Colonic mucosa (tissue), 4 donors: Measurements from ENCODE around the gene NECAB3. TPM values are rescaled to one million over a fixed set of nuclear protein-coding genes. Genes with fewer than 3 reads are reported as not detected.

Source experiments
- DNase-seq: peaks from one replicate; pipeline ENCODE4 v3.0.0-alpha.2; 2020
- H3K27ac ChIP-seq: fragments of 200-600 bp; one replicate; pipeline ENCODE4 v1.8.0; 2021
- H3K27me3 ChIP-seq: fragments of 200-600 bp; one replicate; pipeline ENCODE4 v1.8.0; 2021
- H3K36me3 ChIP-seq: fragments of 200-600 bp; one replicate; pipeline ENCODE4 v1.8.0; 2021
- H3K4me1 ChIP-seq: fragments of 200-600 bp; one replicate; pipeline ENCODE4 v1.8.0; 2021; ENCODE audit warnings: mild to moderate bottlenecking
- H3K4me3 ChIP-seq: fragments of 200-600 bp; one replicate; pipeline ENCODE4 v1.8.0; 2021
- H3K9ac ChIP-seq, 2 donors: one replicate each; pipeline ENCODE4 v1.7.0; 2013; ENCODE audit warnings: control low read depth in 2 of 2, low read depth in 2 of 2, low read length in 2 of 2
- H3K9me3 ChIP-seq: fragments of 200-600 bp; one replicate; pipeline ENCODE4 v1.8.0; 2021
- intact Hi-C: fragments of 100-400 bp; cut with DNase I; formaldehyde crosslinking; loops from one replicate; pipeline ENCODE4 v1.14.1; 2022
- total RNA-seq, 2 donors: library from RNA; stranded (reverse); fragmentation: NEBNext Ultra II Directional in 1 of 2; extraction: Animal tissue kit (Norgen Biotek cat#: 25700) in 1 of 2; gene quantifications; one replicate each; pipeline ENCODE4 v1.2.1, GENCODE V29; 2021
- TF ChIP-seq, protein P1 (sequence below): fragments of 200-600 bp; IDR thresholded peaks from one replicate; pipeline ENCODE4 v1.8.0; 2022; ENCODE audit warnings: antibody characterized with exemption, mild to moderate bottlenecking
- donor health status: healthy.
- donor health status: DM: no; HTN: no; CAD: no.
- donor health status: DM: no; HTN: no; CAD: no.

NECAB3 gene
- total RNA-seq, 2 donors from 2014 or later, result 30.3 to 61.3 TPM

GRCh38 chr20:33670715-33671499 is 3.3 kb downstream of the NECAB3 start:
- no peaks in the 10 kb centered on the region for H3K27me3 ChIP-seq
- no peaks in the 10 kb centered on the region for H3K36me3 ChIP-seq
- TF ChIP-seq, protein P1, sequence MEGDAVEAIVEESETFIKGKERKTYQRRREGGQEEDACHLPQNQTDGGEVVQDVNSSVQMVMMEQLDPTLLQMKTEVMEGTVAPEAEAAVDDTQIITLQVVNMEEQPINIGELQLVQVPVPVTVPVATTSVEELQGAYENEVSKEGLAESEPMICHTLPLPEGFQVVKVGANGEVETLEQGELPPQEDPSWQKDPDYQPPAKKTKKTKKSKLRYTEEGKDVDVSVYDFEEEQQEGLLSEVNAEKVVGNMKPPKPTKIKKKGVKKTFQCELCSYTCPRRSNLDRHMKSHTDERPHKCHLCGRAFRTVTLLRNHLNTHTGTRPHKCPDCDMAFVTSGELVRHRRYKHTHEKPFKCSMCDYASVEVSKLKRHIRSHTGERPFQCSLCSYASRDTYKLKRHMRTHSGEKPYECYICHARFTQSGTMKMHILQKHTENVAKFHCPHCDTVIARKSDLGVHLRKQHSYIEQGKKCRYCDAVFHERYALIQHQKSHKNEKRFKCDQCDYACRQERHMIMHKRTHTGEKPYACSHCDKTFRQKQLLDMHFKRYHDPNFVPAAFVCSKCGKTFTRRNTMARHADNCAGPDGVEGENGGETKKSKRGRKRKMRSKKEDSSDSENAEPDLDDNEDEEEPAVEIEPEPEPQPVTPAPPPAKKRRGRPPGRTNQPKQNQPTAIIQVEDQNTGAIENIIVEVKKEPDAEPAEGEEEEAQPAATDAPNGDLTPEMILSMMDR, result no peak
- H3K9ac ChIP-seq, result no peak overlapping the region
- no peak for DNase-seq
- H3K4me1 ChIP-seq, result peaks cover 30% of the 10 kb centered on the region
- no peaks in the 10 kb centered on the region for H3K9me3 ChIP-seq
- H3K27ac ChIP-seq, result no peak overlapping the region
- intact Hi-C loops, result no loop called here
- H3K4me3 ChIP-seq, result no peak overlapping the region

DNA sequence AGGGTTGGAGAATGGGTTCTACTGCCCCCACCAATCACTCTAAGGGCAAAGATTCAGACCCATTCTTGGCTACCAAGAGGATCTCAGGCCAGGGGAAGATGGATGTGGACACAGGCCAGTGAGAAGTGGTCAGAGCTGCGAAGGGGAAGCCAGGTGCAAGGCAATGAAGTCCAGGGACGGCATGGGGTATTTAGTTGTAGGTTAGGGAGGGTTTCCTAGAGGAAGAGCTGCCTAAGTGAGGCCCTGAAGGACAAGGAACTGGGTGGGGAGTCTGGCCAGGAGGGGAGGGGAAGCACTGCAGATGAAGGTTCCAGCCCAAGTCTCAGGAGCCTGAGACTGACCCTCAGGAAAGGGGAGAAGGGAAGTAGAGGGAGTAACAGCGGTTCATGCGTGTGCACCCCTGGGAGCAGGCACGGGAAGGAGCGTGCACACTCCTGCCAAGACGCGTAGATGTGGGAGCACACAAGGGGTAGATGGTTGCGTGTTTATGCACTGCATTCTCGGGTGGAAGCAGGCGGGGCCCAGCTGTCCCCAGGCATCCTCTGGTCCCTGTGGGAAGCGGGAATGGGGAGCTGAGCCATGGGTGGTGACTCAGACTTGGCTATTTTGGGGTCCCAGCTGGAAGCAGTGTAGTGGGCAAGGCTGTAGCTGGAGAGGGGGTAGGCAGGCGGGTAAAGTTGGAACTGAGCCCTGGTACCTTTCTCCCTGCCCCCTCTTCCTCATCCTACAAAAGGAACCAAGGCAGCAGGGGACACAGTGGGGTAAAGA is 4.2 kb downstream of the NECAB3 start:
- Histone ChIP-seq H3K27me3 (no peaks in the 10 kb centered on the region), H3K9ac (peak overlapping the region in 1 of 2 donors; percentile 35), H3K4me1 (peaks cover 26% of the 10 kb centered on the region), H3K9me3 (no peaks in the 10 kb centered on the region), H3K4me3 (no peak overlapping the region), H3K27ac (no peak overlapping the region), H3K36me3 (no peaks in the 10 kb centered on the region)
- intact Hi-C loops, result no loop called here
- TF ChIP-seq, protein P1, result no peak
- DNase-seq, result no peak

- DNase-seq, result no peak
- intact Hi-C loops, result no loop called here
- Histone ChIP-seq H3K36me3 (no peaks in the 10 kb centered on the region), H3K27me3 (no peaks in the 10 kb centered on the region), H3K9me3 (no peaks in the 10 kb centered on the region), H3K4me3 (no peak overlapping the region), H3K27ac (no peak overlapping the region), H3K9ac (no peak overlapping the region), H3K4me1 (peaks cover 26% of the 10 kb centered on the region)
- TF ChIP-seq, protein P1, result no peak
These were observed 5.0 kb downstream of the NECAB3 start for GRCh38 chr20:33669224-33669623.

- TF ChIP-seq, protein P1, result no peak
- Histone ChIP-seq H3K27ac (no peak overlapping the region), H3K36me3 (no peaks in the 10 kb centered on the region), H3K9ac (peak overlapping the region in 1 of 2 donors; percentile 79), H3K4me1 (peaks cover 25% of the 10 kb centered on the region), H3K9me3 (no peaks in the 10 kb centered on the region), H3K27me3 (no peaks in the 10 kb centered on the region), H3K4me3 (no peak overlapping the region)
- no peak for DNase-seq
- intact Hi-C loops, result no loop called here
These were observed 5.6 kb downstream of the NECAB3 start for GRCh38 chr20:33668466-33669155.

- peak; percentile 84 for DNase-seq
- Histone ChIP-seq H3K36me3 (no peaks in the 10 kb centered on the region), H3K4me1 (peaks cover 18% of the 10 kb centered on the region), H3K9me3 (no peaks in the 10 kb centered on the region), H3K9ac (peak overlapping the region; percentile 79 to 83), H3K27ac (peak overlapping the region; percentile 90), H3K27me3 (no peaks in the 10 kb centered on the region), H3K4me3 (peak overlapping the region; percentile 52)
- TF ChIP-seq, protein P1, result peak; percentile 89
- intact Hi-C loops, result no loop called here
These were observed 6.4 kb downstream of the NECAB3 start for GRCh38 chr20:33667676-33668465.
